CD8-positive, alpha-beta memory T cell (primary cell): ENCODE measurements around the gene ASAH2. TPM values are rescaled to one million over a fixed set of nuclear protein-coding genes. Genes with fewer than 3 reads are reported as not detected.
"Not testable (repeated sequence)": the region's sequence is repeated elsewhere in the genome, so short reads cannot be mapped to it uniquely, and the experiment has no call there.

Experiments
- CTCF ChIA-PET: fragments of 350-600 bp; sonication (Branson Sonifier 250); formaldehyde crosslinking; loops from one replicate; lab custom pipeline; 2021; ENCODE audit warnings: antibody characterized with exemption; lab: Charles Lee
- POLR2A ChIA-PET: fragments of 350-600 bp; sonication (Branson Sonifier 250); formaldehyde crosslinking; loops from one replicate; lab custom pipeline; 2021; ENCODE audit warnings: antibody characterized with exemption; lab: Charles Lee
- DNase-seq, 5 donors: peaks; one replicate each; pipeline versions ENCODE4 v3.0.0 to v3.0.0-alpha.2; 2020 to 2022; ENCODE audit warnings: mixed read lengths in 1 of 5
- H3K27ac ChIP-seq: one replicate; pipeline ENCODE4 v1.7.0; 2013; ENCODE audit warnings: low read depth, mild to moderate bottlenecking, low read length, moderate library complexity
- H3K27me3 ChIP-seq: 2 replicates; pipeline ENCODE4 v1.7.0; 2013; ENCODE audit warnings: low read length, mild to moderate bottlenecking; ENCODE audit not compliant: insufficient read depth, poor library complexity, severe bottlenecking
- H3K36me3 ChIP-seq: 2 replicates; pipeline ENCODE4 v1.7.0; 2013; ENCODE audit warnings: mild to moderate bottlenecking, low read length, moderate library complexity; ENCODE audit not compliant: insufficient read depth
- H3K4me1 ChIP-seq: 2 replicates; pipeline ENCODE4 v1.7.0; 2013; ENCODE audit warnings: mild to moderate bottlenecking, low read length, moderate library complexity; ENCODE audit not compliant: insufficient read depth
- H3K4me3 ChIP-seq: 2 replicates; pipeline ENCODE4 v1.7.0; 2013; ENCODE audit warnings: mild to moderate bottlenecking, low read length
- H3K9me3 ChIP-seq: 2 replicates; pipeline ENCODE4 v1.7.0; 2013; ENCODE audit warnings: mild to moderate bottlenecking, low read length
- H3K27ac Mint-ChIP-seq, 8 donors: one replicate each; pipeline ENCODE4 v1.8.0; 2020 to 2021; ENCODE audit warnings: mixed read lengths in 8 of 8, mild to moderate bottlenecking in 6 of 8, inconsistent platforms in 3 of 8, moderate library complexity in 3 of 8
- H3K27me3 Mint-ChIP-seq, 2 donors: one replicate each; pipeline ENCODE4 v1.8.0; 2020 to 2021; ENCODE audit warnings: mixed read lengths in 2 of 2, mild to moderate bottlenecking in 1 of 2, moderate library complexity in 1 of 2
- H3K36me3 Mint-ChIP-seq, 3 donors: one replicate each; pipeline ENCODE4 v1.8.0; 2020 to 2021; ENCODE audit warnings: mixed read lengths in 3 of 3, inconsistent platforms in 1 of 3, mild to moderate bottlenecking in 1 of 3
- H3K4me1 Mint-ChIP-seq, 3 donors: one replicate each; pipeline ENCODE4 v1.8.0; 2020 to 2021; ENCODE audit warnings: mixed read lengths in 3 of 3, inconsistent platforms in 1 of 3, mild to moderate bottlenecking in 1 of 3
- H3K4me3 Mint-ChIP-seq, 7 donors: one replicate each; pipeline ENCODE4 v1.8.0; 2020 to 2021; ENCODE audit warnings: mixed read lengths in 7 of 7, mild to moderate bottlenecking in 6 of 7, moderate library complexity in 4 of 7, inconsistent platforms in 2 of 7
- H3K9me3 Mint-ChIP-seq, 5 donors: one replicate each; pipeline ENCODE4 v1.8.0; 2020 to 2022; ENCODE audit warnings: mixed read lengths in 5 of 5, mild to moderate bottlenecking in 3 of 5, moderate library complexity in 2 of 5, inconsistent platforms in 1 of 5
- polyA plus RNA-seq: library from polyadenylated mRNA; unstranded; fragments of 300-500 nt; fragmentation: Illumina TruSeq; gene quantifications from one replicate; pipeline ENCODE4 v1.2.3, GENCODE V29; 2021
- total RNA-seq, 2 experiments: library from RNA; stranded (reverse); gene quantifications; one replicate each; pipeline ENCODE4 v1.2.3, GENCODE V29; 2021

ASAH2 gene
- total and polyA plus RNA-seq, 3 experiments from 2014 or later, result 0.94 to 5.4 (median 3.2) TPM

DNA sequence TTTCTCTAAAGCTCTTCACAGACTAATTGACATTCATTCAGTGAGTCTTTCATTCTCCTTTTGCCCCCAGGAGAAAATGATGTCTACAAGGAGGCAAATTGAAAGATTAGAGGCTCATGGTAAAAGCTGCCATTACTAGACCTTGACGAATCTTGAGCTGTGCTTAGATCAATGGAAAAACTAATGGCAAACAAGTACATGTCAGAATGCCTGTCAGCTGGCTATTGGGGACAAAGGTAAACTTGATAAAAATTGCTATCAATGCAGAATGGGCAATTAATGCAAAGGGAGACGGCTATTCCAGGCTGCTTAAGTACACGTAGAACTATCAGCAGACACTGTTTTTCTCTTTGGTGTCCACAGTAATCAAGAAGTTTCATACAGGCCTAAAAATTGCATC is 3.3 kb downstream of the ASAH2 start:
- H3K27ac Mint-ChIP-seq, result peak overlapping the region in 1 of 8 donors; percentile 33
- CTCF ChIA-PET, result interaction anchor here (1.0 kb wide), 1 partner anchor 9 kb away, joined by 4 read pairs; no protein-coding TSS in a partner anchor
- Histone ChIP-seq H3K9me3 (no peaks in the 10 kb centered on the region), H3K4me1 (no peaks in the 10 kb centered on the region), H3K4me3 (no peak overlapping the region), H3K27me3 (no peaks in the 10 kb centered on the region), H3K36me3 (no peaks in the 10 kb centered on the region), H3K27ac (no peak overlapping the region)
- H3K27me3 Mint-ChIP-seq, result peaks cover 8 to 41% of the 10 kb centered on the region in 2 donors
- no peaks in the 10 kb centered on the region for H3K4me1 Mint-ChIP-seq
- no peaks in the 10 kb centered on the region for H3K36me3 Mint-ChIP-seq
- H3K9me3 Mint-ChIP-seq, result no peaks in the 10 kb centered on the region
- no peak overlapping the region for H3K4me3 Mint-ChIP-seq
- DNase-seq, result no peak
- POLR2A ChIA-PET, result no interaction called here

DNA sequence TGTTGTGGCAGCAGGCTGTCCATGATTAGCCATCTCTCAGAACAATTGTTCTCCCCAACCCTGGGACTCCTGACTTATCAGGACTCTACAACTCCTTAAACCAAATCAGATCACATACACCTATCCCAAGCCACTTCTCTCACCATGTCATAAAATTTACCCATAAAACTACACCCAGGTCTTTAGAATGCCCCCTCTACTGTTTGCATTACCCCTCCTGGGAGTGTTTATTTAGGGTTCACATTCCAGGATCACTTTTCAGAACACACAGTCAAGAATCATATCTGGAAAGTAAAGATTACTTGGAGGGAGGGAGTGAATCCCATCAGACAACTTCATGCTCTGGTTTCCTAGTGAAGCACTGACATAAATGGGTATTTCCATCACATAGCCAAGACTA is 7.1 kb downstream of the ASAH2 start:
- DNase-seq, result no peak

DNA sequence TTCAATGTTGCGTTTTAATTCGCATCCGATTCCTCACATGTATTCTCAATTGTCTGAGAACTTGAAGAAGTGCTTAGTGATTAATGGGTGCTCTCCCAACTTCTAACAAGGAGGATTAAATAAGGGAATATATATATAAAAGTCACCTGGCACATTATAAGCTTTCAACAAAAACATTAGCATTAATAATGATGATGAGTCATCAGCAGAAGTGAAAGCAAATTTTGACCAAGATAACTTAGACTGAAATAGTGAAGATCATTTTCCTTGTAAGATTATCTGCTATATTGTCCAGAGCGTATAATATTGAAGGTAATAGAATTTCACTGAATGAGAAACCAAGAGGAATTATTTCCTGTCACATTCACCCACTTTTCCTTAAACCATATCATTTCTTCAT is 8.5 kb downstream of the ASAH2 start:
- no peak for DNase-seq
- no peaks in the 10 kb centered on the region for H3K27me3 ChIP-seq
- Mint-ChIP-seq H3K9me3 (peaks cover 0 to 4% (median 0%) of the 10 kb centered on the region in 5 donors), H3K27ac (no peak overlapping the region), H3K4me1 (no peaks in the 10 kb centered on the region), H3K27me3 (peaks cover 9 to 43% of the 10 kb centered on the region in 2 donors), H3K4me3 (no peak overlapping the region), H3K36me3 (peaks cover 0 to 2% (median 0%) of the 10 kb centered on the region in 3 donors)
- H3K4me3 ChIP-seq, result no peak overlapping the region
- no peaks in the 10 kb centered on the region for H3K4me1 ChIP-seq
- ChIA-PET CTCF (no interaction called here), POLR2A (no interaction called here)
- no peak overlapping the region for H3K27ac ChIP-seq
- no peaks in the 10 kb centered on the region for H3K36me3 ChIP-seq
- H3K9me3 ChIP-seq, result no peaks in the 10 kb centered on the region

More for the DNA sequence above, 7.1 kb downstream of the ASAH2 start:
- POLR2A ChIA-PET, result no interaction called here
- no peak overlapping the region for H3K27ac Mint-ChIP-seq
- H3K27me3 ChIP-seq, result no peaks in the 10 kb centered on the region
- no peaks in the 10 kb centered on the region for H3K36me3 ChIP-seq
- no peaks in the 10 kb centered on the region for H3K4me1 ChIP-seq
- peaks cover 6 to 51% of the 10 kb centered on the region in 2 donors for H3K27me3 Mint-ChIP-seq
- no peaks in the 10 kb centered on the region for H3K4me1 Mint-ChIP-seq
- H3K9me3 Mint-ChIP-seq, result peaks cover 0 to 4% (median 0%) of the 10 kb centered on the region in 5 donors
- no peak overlapping the region for H3K27ac ChIP-seq
- H3K4me3 Mint-ChIP-seq, result no peak overlapping the region
- CTCF ChIA-PET, result no interaction called here
- no peak overlapping the region for H3K4me3 ChIP-seq
- H3K9me3 ChIP-seq, result no peaks in the 10 kb centered on the region
- H3K36me3 Mint-ChIP-seq, result peaks cover 0 to 2% (median 0%) of the 10 kb centered on the region in 3 donors

DNA sequence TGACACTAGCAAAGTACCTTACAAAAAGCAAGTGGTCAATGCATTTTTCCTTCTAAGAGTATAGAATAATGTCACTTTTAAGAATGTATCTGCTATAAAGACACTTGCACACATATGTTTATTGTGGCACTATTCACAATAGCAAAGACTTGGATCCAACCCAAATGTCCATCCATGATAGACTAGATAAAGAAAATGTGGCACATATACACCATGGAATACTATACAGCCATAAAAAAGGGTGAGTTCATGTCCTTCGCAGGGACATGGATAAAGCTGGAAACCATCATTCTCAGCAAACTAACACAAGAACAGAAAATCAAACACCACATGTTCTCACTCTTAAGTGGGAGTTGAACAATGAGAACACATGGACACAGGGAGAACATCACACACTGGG is 9.8 kb downstream of the ASAH2 start:
- H3K4me3 ChIP-seq, CTCF ChIA-PET, POLR2A ChIA-PET, H3K4me1 Mint-ChIP-seq, H3K9me3 Mint-ChIP-seq, H3K27ac Mint-ChIP-seq, DNase-seq, H3K27me3 ChIP-seq, H3K27ac ChIP-seq, H3K9me3 ChIP-seq, H3K4me1 ChIP-seq, H3K36me3 Mint-ChIP-seq, H3K36me3 ChIP-seq, H3K4me3 Mint-ChIP-seq: not testable (repeated sequence)
- H3K27me3 Mint-ChIP-seq, result peaks cover 9 to 38% of the 10 kb centered on the region in 2 donors

DNA sequence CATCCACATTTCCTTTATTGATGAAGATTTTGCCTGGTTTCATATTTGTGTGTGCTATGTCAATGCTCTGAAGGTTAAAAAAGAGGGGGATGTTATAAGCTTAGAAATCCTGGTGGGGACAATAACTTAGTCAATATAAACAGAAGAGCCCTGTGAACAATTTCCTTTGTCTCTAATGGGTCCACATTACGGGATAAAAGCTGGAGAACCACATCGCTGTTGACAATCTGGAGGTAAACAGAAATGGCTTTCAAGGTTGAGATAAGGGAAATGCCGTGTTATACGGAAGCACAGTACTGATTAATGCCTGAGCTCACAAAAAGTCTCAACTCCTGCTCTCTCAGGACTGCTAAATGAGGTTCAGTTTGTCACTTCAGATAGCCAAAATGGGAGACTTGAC is 16.8 kb downstream of the ASAH2 start:
- Mint-ChIP-seq H3K4me1 (no peaks in the 10 kb centered on the region), H3K36me3 (no peaks in the 10 kb centered on the region), H3K9me3 (no peaks in the 10 kb centered on the region), H3K4me3 (no peak overlapping the region), H3K27ac (no peak overlapping the region), H3K27me3 (peaks cover 10 to 37% of the 10 kb centered on the region in 2 donors)
- no peak overlapping the region for H3K4me3 ChIP-seq
- no peaks in the 10 kb centered on the region for H3K27me3 ChIP-seq
- H3K9me3 ChIP-seq, result no peaks in the 10 kb centered on the region
- H3K27ac ChIP-seq, result no peak overlapping the region
- H3K36me3 ChIP-seq, result no peaks in the 10 kb centered on the region
- no peaks in the 10 kb centered on the region for H3K4me1 ChIP-seq
- DNase-seq, result no peak
- ChIA-PET CTCF (no interaction called here), POLR2A (no interaction called here)

DNA sequence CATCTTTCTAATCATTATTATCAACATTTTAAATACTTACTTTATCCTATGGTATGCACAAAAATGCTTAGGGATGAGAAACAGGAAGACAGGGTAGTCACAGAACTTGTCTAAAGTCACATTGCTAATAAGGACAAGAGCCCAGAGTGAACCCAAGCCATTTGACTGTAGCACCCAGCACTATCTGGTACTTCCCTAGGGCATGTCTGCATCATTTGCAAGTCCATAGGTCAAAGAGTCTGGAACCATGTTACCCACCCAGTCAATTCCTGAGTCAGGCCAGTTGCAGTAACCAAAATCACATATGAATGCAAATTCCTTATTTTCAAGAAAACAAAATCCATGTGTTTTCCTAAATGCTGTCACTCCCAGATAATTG is 19.1 kb downstream of the ASAH2 start:
- H3K4me1 Mint-ChIP-seq, result no peaks in the 10 kb centered on the region
- H3K36me3 Mint-ChIP-seq, result no peaks in the 10 kb centered on the region
- no peak overlapping the region for H3K4me3 ChIP-seq
- H3K4me3 Mint-ChIP-seq, result no peak overlapping the region
- no peaks in the 10 kb centered on the region for H3K9me3 Mint-ChIP-seq
- H3K27ac ChIP-seq, result no peak overlapping the region
- DNase-seq, result no peak
- CTCF ChIA-PET, result no interaction called here
- H3K27ac Mint-ChIP-seq, result no peak overlapping the region
- H3K27me3 Mint-ChIP-seq, result peaks cover 10 to 32% of the 10 kb centered on the region in 2 donors
- H3K36me3 ChIP-seq, result no peaks in the 10 kb centered on the region
- POLR2A ChIA-PET, result no interaction called here
- H3K9me3 ChIP-seq, result no peaks in the 10 kb centered on the region
- no peaks in the 10 kb centered on the region for H3K4me1 ChIP-seq
- no peaks in the 10 kb centered on the region for H3K27me3 ChIP-seq

DNA sequence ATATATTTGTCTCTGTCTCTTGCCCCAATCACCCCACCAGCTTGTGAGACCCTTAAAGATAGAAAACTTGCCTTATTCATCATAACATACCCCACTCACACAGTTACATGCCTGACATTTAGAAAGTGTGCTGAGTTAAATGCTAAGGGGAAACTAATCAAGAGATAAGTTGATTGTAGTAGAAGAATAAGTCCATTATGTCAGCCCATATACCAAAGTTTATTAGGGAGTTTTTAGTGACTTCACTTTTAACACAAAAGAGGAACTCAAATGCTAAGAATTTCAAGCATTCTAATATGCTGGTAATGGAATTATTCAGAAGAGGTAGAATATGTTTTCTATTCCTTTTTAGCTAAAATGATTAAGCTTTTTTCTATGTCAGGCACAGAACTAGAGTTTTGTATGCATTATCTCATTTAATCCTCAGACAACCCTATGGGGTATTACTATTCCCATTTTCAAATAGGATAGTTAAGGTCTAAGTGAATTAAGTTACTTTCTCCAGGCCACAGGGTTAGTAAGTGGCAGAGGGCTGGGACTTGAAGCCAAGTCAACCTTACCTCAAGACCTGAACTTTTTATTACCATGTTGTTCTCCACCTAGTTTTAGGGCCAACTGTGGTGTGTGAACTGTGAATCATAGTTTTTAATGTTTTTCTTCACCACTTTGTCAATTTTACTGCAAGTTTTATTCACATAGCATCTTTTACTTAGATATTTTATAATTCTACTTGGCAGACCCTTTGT is 19.6 kb downstream of the ASAH2 start:
- POLR2A ChIA-PET, result no interaction called here
- Histone ChIP-seq H3K27me3 (no peaks in the 10 kb centered on the region), H3K27ac (no peak overlapping the region), H3K4me3 (no peak overlapping the region), H3K36me3 (no peaks in the 10 kb centered on the region), H3K4me1 (no peaks in the 10 kb centered on the region), H3K9me3 (no peaks in the 10 kb centered on the region)
- Mint-ChIP-seq H3K4me1 (no peaks in the 10 kb centered on the region), H3K9me3 (no peaks in the 10 kb centered on the region), H3K27me3 (peaks cover 10 to 32% of the 10 kb centered on the region in 2 donors), H3K36me3 (no peaks in the 10 kb centered on the region), H3K27ac (no peak overlapping the region), H3K4me3 (no peak overlapping the region)
- DNase-seq, result no peak
- CTCF ChIA-PET, result no interaction called here

DNA sequence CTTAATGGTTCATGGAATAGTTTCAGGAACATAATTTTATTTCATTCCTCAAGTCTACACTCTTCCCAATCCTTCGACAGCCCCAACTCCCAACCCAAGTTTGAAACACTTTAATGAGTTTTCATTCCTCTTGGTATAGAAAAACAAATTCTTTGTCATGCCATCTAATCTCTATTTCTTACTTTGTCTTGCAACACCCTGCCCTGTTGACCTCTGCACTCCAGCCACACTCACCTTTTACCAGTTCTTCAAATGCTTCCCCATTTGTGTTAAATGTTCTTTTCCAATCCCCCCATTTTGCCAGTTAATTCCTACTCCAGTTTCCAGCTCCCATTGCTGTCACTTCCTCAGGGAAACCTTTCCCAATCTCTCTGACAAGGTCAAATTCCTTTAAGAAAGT is 21.9 kb downstream of the ASAH2 start:
- H3K4me1 ChIP-seq, result no peaks in the 10 kb centered on the region
- Mint-ChIP-seq H3K36me3 (no peaks in the 10 kb centered on the region), H3K27ac (no peak overlapping the region), H3K27me3 (peaks cover 6 to 34% of the 10 kb centered on the region in 2 donors), H3K9me3 (no peaks in the 10 kb centered on the region), H3K4me1 (no peaks in the 10 kb centered on the region), H3K4me3 (no peak overlapping the region)
- H3K4me3 ChIP-seq, result no peak overlapping the region
- ChIA-PET CTCF (no interaction called here), POLR2A (no interaction called here)
- no peaks in the 10 kb centered on the region for H3K36me3 ChIP-seq
- no peak for DNase-seq
- H3K27ac ChIP-seq, result no peak overlapping the region
- H3K27me3 ChIP-seq, result no peaks in the 10 kb centered on the region
- no peaks in the 10 kb centered on the region for H3K9me3 ChIP-seq
